ENCODE data around the gene TMEM117. TPM values are rescaled to one million over a fixed set of nuclear protein-coding genes. Genes with fewer than 3 reads are reported as not detected.

TMEM117 gene
- total RNA-seq, 1 donor from 2014 or later: 13.1 TPM

DNA sequence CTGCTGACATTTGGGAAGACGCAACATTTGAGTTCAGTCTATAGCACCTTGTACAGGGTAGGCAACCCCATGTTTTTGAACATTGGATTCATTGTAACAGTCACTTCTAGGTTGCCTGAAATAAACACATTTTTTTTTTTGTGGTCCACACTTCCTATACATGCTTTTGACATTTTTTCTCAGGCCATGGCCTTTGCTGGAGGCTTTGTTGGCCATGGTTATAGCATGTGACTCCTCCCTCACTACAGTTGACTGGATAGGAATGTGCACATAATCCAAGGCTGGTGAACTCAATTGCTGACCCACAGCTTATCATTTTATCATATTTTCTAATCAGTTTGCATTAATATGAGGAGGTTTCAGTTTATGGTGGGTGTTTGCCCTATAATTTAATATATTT lies 60.6 kb downstream of the TMEM117 start:
- no peak overlapping the region for H3K27ac Mint-ChIP-seq (ENCODE audit: unreplicated experiment)
- no peaks in the 10 kb centered on the region for H3K27me3 ChIP-seq (ENCODE audit: insufficient read depth, low read length)
- no peak overlapping the region for H3K4me2 ChIP-seq (ENCODE audit: low read length)
- H3K9me3 ChIP-seq (ENCODE audit: insufficient read depth, low read depth, low read length): no peaks in the 10 kb centered on the region
- H3K27ac ChIP-seq (ENCODE audit: low read depth, low read length): no peak overlapping the region
- peak; percentile 17 for DNase-seq (ENCODE audit: low read depth)
- no peak overlapping the region for H2AFZ ChIP-seq (ENCODE audit: low read depth, low read length)
- H3K4me3 ChIP-seq (ENCODE audit: insufficient read depth, low read depth, low read length): no peak overlapping the region
- no peaks in the 10 kb centered on the region for H3K36me3 ChIP-seq (ENCODE audit: insufficient read depth, low read length)
- no peak for TF ChIP-seq EZH2 (IDR thresholded peaks at IDR 0.05; ENCODE audit: insufficient read depth, low read length)
- TF ChIP-seq, protein P1, sequence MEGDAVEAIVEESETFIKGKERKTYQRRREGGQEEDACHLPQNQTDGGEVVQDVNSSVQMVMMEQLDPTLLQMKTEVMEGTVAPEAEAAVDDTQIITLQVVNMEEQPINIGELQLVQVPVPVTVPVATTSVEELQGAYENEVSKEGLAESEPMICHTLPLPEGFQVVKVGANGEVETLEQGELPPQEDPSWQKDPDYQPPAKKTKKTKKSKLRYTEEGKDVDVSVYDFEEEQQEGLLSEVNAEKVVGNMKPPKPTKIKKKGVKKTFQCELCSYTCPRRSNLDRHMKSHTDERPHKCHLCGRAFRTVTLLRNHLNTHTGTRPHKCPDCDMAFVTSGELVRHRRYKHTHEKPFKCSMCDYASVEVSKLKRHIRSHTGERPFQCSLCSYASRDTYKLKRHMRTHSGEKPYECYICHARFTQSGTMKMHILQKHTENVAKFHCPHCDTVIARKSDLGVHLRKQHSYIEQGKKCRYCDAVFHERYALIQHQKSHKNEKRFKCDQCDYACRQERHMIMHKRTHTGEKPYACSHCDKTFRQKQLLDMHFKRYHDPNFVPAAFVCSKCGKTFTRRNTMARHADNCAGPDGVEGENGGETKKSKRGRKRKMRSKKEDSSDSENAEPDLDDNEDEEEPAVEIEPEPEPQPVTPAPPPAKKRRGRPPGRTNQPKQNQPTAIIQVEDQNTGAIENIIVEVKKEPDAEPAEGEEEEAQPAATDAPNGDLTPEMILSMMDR (IDR thresholded peaks at IDR 0.05; ENCODE audit: insufficient read depth, low read depth, low read length): no peak
- no peaks in the 10 kb centered on the region for H3K9me3 Mint-ChIP-seq (ENCODE audit: unreplicated experiment)
- no peaks in the 10 kb centered on the region for H3K27me3 Mint-ChIP-seq (ENCODE audit: low read depth, unreplicated experiment)
- no peak for FAIRE-seq
- H3K79me2 ChIP-seq (ENCODE audit: insufficient read depth, low read length): no peaks in the 10 kb centered on the region
- no peaks in the 10 kb centered on the region for H4K20me1 ChIP-seq (ENCODE audit: insufficient read depth, low read length)
- H3K4me1 ChIP-seq (ENCODE audit: insufficient read depth, low read length): no peaks in the 10 kb centered on the region
- H3K4me3 Mint-ChIP-seq (ENCODE audit: unreplicated experiment): no peak overlapping the region
- no peak overlapping the region for H3K9ac ChIP-seq (ENCODE audit: low read length)
- H3K4me1 Mint-ChIP-seq (ENCODE audit: low read depth, unreplicated experiment): peaks cover 2% of the 10 kb centered on the region
- H3K36me3 Mint-ChIP-seq (ENCODE audit: low read depth, unreplicated experiment): no peaks in the 10 kb centered on the region

DNA sequence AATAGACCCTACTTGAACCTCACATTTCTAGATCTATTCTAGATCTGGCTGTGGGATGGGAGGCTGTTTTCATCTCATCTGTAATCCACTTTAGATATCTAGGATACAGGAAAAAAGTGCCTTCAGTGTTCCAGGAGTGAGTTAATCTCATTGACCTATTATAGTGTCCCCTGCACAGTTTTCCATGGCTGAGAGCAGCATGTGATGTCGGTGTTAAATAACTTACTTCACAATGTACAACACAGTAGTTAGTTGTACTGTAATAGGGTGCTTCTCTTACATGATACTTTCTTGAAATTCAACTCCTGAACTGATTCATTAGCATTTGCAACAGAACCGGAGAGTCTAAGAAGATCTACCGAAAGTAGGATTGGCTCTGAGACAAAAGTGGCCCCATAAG lies 62.6 kb downstream of the TMEM117 start:
- Histone ChIP-seq H3K4me2 (ENCODE audit: low read length) (no peak overlapping the region), H3K9ac (ENCODE audit: low read length) (no peak overlapping the region), H3K4me3 (ENCODE audit: insufficient read depth, low read depth, low read length) (no peak overlapping the region), H3K9me3 (ENCODE audit: insufficient read depth, low read depth, low read length) (no peaks in the 10 kb centered on the region), H3K4me1 (ENCODE audit: insufficient read depth, low read length) (no peaks in the 10 kb centered on the region), H3K27me3 (ENCODE audit: insufficient read depth, low read length) (no peaks in the 10 kb centered on the region), H3K79me2 (ENCODE audit: insufficient read depth, low read length) (no peaks in the 10 kb centered on the region), H3K27ac (ENCODE audit: low read depth, low read length) (no peak overlapping the region), H3K36me3 (ENCODE audit: insufficient read depth, low read length) (no peaks in the 10 kb centered on the region), H2AFZ (ENCODE audit: low read depth, low read length) (no peak overlapping the region), H4K20me1 (ENCODE audit: insufficient read depth, low read length) (no peaks in the 10 kb centered on the region)
- FAIRE-seq: no peak
- no peak for DNase-seq (ENCODE audit: low read depth)
- no peak overlapping the region for H3K4me3 Mint-ChIP-seq (ENCODE audit: unreplicated experiment)
- H3K27ac Mint-ChIP-seq (ENCODE audit: unreplicated experiment): no peak overlapping the region
- TF ChIP-seq, protein P1 (IDR thresholded peaks at IDR 0.05; ENCODE audit: insufficient read depth, low read depth, low read length): no peak
- no peak for TF ChIP-seq EZH2 (IDR thresholded peaks at IDR 0.05; ENCODE audit: insufficient read depth, low read length)
- H3K27me3 Mint-ChIP-seq (ENCODE audit: low read depth, unreplicated experiment): no peaks in the 10 kb centered on the region
- no peaks in the 10 kb centered on the region for H3K4me1 Mint-ChIP-seq (ENCODE audit: low read depth, unreplicated experiment)
- no peaks in the 10 kb centered on the region for H3K9me3 Mint-ChIP-seq (ENCODE audit: unreplicated experiment)
- H3K36me3 Mint-ChIP-seq (ENCODE audit: low read depth, unreplicated experiment): no peaks in the 10 kb centered on the region

DNA sequence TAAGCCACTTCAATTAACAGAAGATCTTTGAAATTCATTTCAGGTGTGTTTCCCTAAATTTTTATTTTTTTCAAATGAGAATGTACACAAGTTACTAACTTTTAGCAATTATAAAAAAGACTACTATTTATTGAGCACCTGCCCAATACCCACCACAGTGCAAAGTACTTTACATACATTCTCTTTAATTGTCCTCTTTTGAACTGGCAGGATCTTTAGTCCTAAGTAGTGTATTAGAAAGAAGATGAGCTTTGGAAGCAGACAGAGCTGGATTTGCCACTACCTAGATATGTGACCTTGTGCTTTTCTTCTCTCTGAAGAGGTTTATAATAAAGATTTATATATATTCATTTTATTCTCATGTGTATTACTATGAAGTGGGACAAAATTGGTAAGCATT lies 63.7 kb downstream of the TMEM117 start:
- Mint-ChIP-seq H3K27ac (ENCODE audit: unreplicated experiment) (no peak overlapping the region), H3K27me3 (ENCODE audit: low read depth, unreplicated experiment) (no peaks in the 10 kb centered on the region), H3K9me3 (ENCODE audit: unreplicated experiment) (no peaks in the 10 kb centered on the region), H3K4me1 (ENCODE audit: low read depth, unreplicated experiment) (no peaks in the 10 kb centered on the region), H3K36me3 (ENCODE audit: low read depth, unreplicated experiment) (no peaks in the 10 kb centered on the region), H3K4me3 (ENCODE audit: unreplicated experiment) (no peak overlapping the region)
- no peak for DNase-seq (ENCODE audit: low read depth)
- Histone ChIP-seq H3K4me1 (ENCODE audit: insufficient read depth, low read length) (no peaks in the 10 kb centered on the region), H3K4me2 (ENCODE audit: low read length) (no peak overlapping the region), H3K79me2 (ENCODE audit: insufficient read depth, low read length) (no peaks in the 10 kb centered on the region), H3K27me3 (ENCODE audit: insufficient read depth, low read length) (no peaks in the 10 kb centered on the region), H3K4me3 (ENCODE audit: insufficient read depth, low read depth, low read length) (no peak overlapping the region), H3K27ac (ENCODE audit: low read depth, low read length) (no peak overlapping the region), H3K9ac (ENCODE audit: low read length) (no peak overlapping the region), H3K36me3 (ENCODE audit: insufficient read depth, low read length) (no peaks in the 10 kb centered on the region), H4K20me1 (ENCODE audit: insufficient read depth, low read length) (no peaks in the 10 kb centered on the region), H3K9me3 (ENCODE audit: insufficient read depth, low read depth, low read length) (no peaks in the 10 kb centered on the region), H2AFZ (ENCODE audit: low read depth, low read length) (no peak overlapping the region)
- no peak for TF ChIP-seq EZH2 (IDR thresholded peaks at IDR 0.05; ENCODE audit: insufficient read depth, low read length)
- TF ChIP-seq, protein P1 (IDR thresholded peaks at IDR 0.05; ENCODE audit: insufficient read depth, low read depth, low read length): no peak
- FAIRE-seq: no peak
